ENCODE measurements around the gene IL12RB2. TPM values are rescaled to one million over a fixed set of nuclear protein-coding genes. Genes with fewer than 3 reads are reported as not detected.

Gene IL12RB2
- total RNA-seq, 1 experiment from 2014 or later = 0.22 TPM

GRCh38 chr1:67350783-67351182 lies 43.1 kb downstream of the IL12RB2 start (continued):
- TF ChIP-seq ATF3 (IDR thresholded peaks at IDR 0.05) (no peak), CTCF (IDR thresholded peaks at IDR 0.05 in 2 of 3, conservative IDR thresholded peaks at IDR 0.05 in 1 of 3; ENCODE audit: borderline replicate concordance in 1 of 3, insufficient read depth in 1 of 3, low read depth in 2 of 3, low read length in 2 of 3) (no peak)

- ChIA-PET CTCF (no interaction called here), RAD21 (ENCODE audit: low non-redundant PET in 1 of 2, low total read pairs in 2 of 2, uncharacterized antibody in 2 of 2, unreplicated experiment in 2 of 2) (no interaction called here), POLR2A (no interaction called here)
- H3K9me3 ChIP-seq (ENCODE audit: control insufficient read depth in 1 of 2, insufficient read depth in 1 of 2, low read depth in 1 of 2, low read length in 2 of 2) = no peaks in the 10 kb centered on the region
- H2AFZ ChIP-seq (ENCODE audit: low read depth, low read length, poor library complexity, severe bottlenecking) = no peak overlapping the region
- ATAC-seq (no peak), DNase-seq (ENCODE audit: low read depth, low spot score) (no peak)
- H3K27ac ChIP-seq (ENCODE audit: low read depth, low read length) = no peak overlapping the region
- no peaks in the 10 kb centered on the region for H3K27me3 ChIP-seq (ENCODE audit: insufficient read depth, low read length)
- no peaks in the 10 kb centered on the region for H3K9me2 ChIP-seq (ENCODE audit: insufficient read depth)
- no peak overlapping the region for H3K4me2 ChIP-seq (ENCODE audit: low read length)
- H3K4me1 ChIP-seq (ENCODE audit: control insufficient read depth in 1 of 2, insufficient read depth in 2 of 2, low read length in 2 of 2) = no peaks in the 10 kb centered on the region
- no peaks in the 10 kb centered on the region for H3K36me3 ChIP-seq (ENCODE audit: control insufficient read depth in 1 of 2, insufficient read depth in 2 of 2, low read length in 2 of 2)
- H3K79me2 ChIP-seq (ENCODE audit: insufficient read depth, low read length) = no peaks in the 10 kb centered on the region
- no peaks in the 10 kb centered on the region for H4K20me1 ChIP-seq (ENCODE audit: insufficient read depth)
- no peak for TF ChIP-seq REST (IDR thresholded peaks at IDR 0.05; ENCODE audit: low read depth)
- no peak for TF ChIP-seq MAX (IDR thresholded peaks at IDR 0.05)
- no peak for TF ChIP-seq ELF1 (IDR thresholded peaks at IDR 0.05; ENCODE audit: borderline replicate concordance, low read depth)
- TF ChIP-seq RAD21 (IDR thresholded peaks at IDR 0.05; ENCODE audit: low read depth) = no peak
- no peak for TF ChIP-seq POLR2AphosphoS5 (IDR thresholded peaks at IDR 0.05; ENCODE audit: low read depth, low read length)
- no peak for TF ChIP-seq CEBPB (IDR thresholded peaks at IDR 0.05; ENCODE audit: low read depth)
- TF ChIP-seq FOSL1 (IDR thresholded peaks at IDR 0.05; ENCODE audit: low read depth) = no peak
- TF ChIP-seq CTCF (IDR thresholded peaks at IDR 0.05 in 2 of 3, conservative IDR thresholded peaks at IDR 0.05 in 1 of 3; ENCODE audit: borderline replicate concordance in 1 of 3, insufficient read depth in 1 of 3, low read depth in 2 of 3, low read length in 2 of 3) = no peak
- no TSS peak for BruUV-seq (replicated peaks)
- no peak overlapping the region for H3K4me3 ChIP-seq (replicated peaks in 1 of 2; ENCODE audit: low read depth in 1 of 2, low read length in 2 of 2)
- no peak overlapping the region for H3K9ac ChIP-seq (ENCODE audit: low read length)
- intact Hi-C loops (cut with micrococcal nuclease) = no loop called here
Observed at GRCh38 chr1:67352211-67352610, 44.5 kb downstream of the IL12RB2 start.
